HG03196 (cell line): ENCODE measurements around the gene CAMTA1.

Experiments
- ATAC-seq: cut with Tn5 transposase; IDR thresholded peaks from one replicate; pipeline ENCODE4 v1.9.1; 2021; ENCODE audit not compliant: unreplicated experiment

CAMTA1 gene

GRCh38 chr1:7436056-7437005, 651.1 kb downstream of the CAMTA1 start:
- no peak for ATAC-seq

GRCh38 chr1:7437036-7437435, 651.8 kb downstream of the CAMTA1 start:
- no peak for ATAC-seq

GRCh38 chr1:7437608-7438395, 652.5 kb downstream of the CAMTA1 start:
- ATAC-seq: no peak

- ATAC-seq: no peak
Measured at GRCh38 chr1:7438396-7438785, 653.1 kb downstream of the CAMTA1 start.

- ATAC-seq: no peak
Measured at GRCh38 chr1:7438921-7439655, 653.8 kb downstream of the CAMTA1 start.

- no peak for ATAC-seq
Measured at GRCh38 chr1:7440154-7440553, 654.9 kb downstream of the CAMTA1 start.

- no peak for ATAC-seq
Measured at GRCh38 chr1:7441143-7441841, 656.0 kb downstream of the CAMTA1 start.

GRCh38 chr1:7442036-7442435, 656.8 kb downstream of the CAMTA1 start:
- no peak for ATAC-seq

GRCh38 chr1:7442918-7443317, 657.7 kb downstream of the CAMTA1 start:
- no peak for ATAC-seq

GRCh38 chr1:7444363-7444762, 659.1 kb downstream of the CAMTA1 start:
- no peak for ATAC-seq

GRCh38 chr1:7447093-7447492, 661.8 kb downstream of the CAMTA1 start:
- no peak for ATAC-seq

GRCh38 chr1:7447736-7448135, 662.5 kb downstream of the CAMTA1 start:
- no peak for ATAC-seq

GRCh38 chr1:7448986-7449385, 663.7 kb downstream of the CAMTA1 start:
- ATAC-seq: no peak

- no peak for ATAC-seq
Measured at GRCh38 chr1:7449750-7450149, 664.5 kb downstream of the CAMTA1 start.

- no peak for ATAC-seq
Measured at GRCh38 chr1:7450838-7451237, 665.6 kb downstream of the CAMTA1 start.

- no peak for ATAC-seq
Measured at GRCh38 chr1:7453038-7453437, 667.8 kb downstream of the CAMTA1 start.

GRCh38 chr1:7454052-7454815, 669.0 kb downstream of the CAMTA1 start:
- no peak for ATAC-seq

GRCh38 chr1:7454895-7455784, 669.9 kb downstream of the CAMTA1 start:
- ATAC-seq: no peak
